Measurements from ENCODE around the gene POLR2C. TPM values are rescaled to one million over a fixed set of nuclear protein-coding genes. Genes with fewer than 3 reads are reported as not detected.
A peak's percentile ranks its signal among the peaks of the same experiment; 100 is the strongest.

POLR2C gene
- total RNA-seq, 1 experiment from 2014 or later, result 85.6 TPM

GRCh38 chr16:57476546-57477410 is 14.3 kb downstream of the POLR2C start:
- Histone ChIP-seq H2BK12ac (ENCODE audit: insufficient read length, low read depth, low read length) (no peak overlapping the region), H2BK120ac (ENCODE audit: low read depth, low read length, poor library complexity, severe bottlenecking) (no peak overlapping the region), H2AK5ac (ENCODE audit: insufficient read length, low read length) (no peak overlapping the region), H4K5ac (ENCODE audit: insufficient read length, low read depth, low read length) (no peak overlapping the region), H2BK15ac (ENCODE audit: low read depth, low read length) (no peak overlapping the region), H3K27ac (ENCODE audit: insufficient read length, low read depth, low read length) (no peak overlapping the region), H4K8ac (replicated peaks; ENCODE audit: insufficient read length, low read depth, low read length) (no peak overlapping the region), H3K23ac (ENCODE audit: insufficient read length, low read depth, low read length) (no peak overlapping the region), H2AFZ (ENCODE audit: low read length) (no peak overlapping the region), H3K14ac (ENCODE audit: insufficient read depth, low read length) (no peak overlapping the region), H3K9me3 (ENCODE audit: control insufficient read depth, low read depth, low read length) (no peaks in the 10 kb centered on the region), H3K27me3 (ENCODE audit: insufficient read depth, low read length) (no peaks in the 10 kb centered on the region), H3T11ph (ENCODE audit: low read length) (no peak overlapping the region), H3K4ac (ENCODE audit: low read depth, low read length) (no peak overlapping the region), H4K20me1 (ENCODE audit: control insufficient read depth, insufficient read depth, insufficient read length) (no peaks in the 10 kb centered on the region), H3K79me1 (ENCODE audit: insufficient read depth, low read depth, low read length, poor library complexity, severe bottlenecking) (no peaks in the 10 kb centered on the region), H4K91ac (ENCODE audit: insufficient read length, low read depth, low read length) (no peak overlapping the region), H3K23me2 (ENCODE audit: insufficient read length, low read depth, low read length, poor library complexity, severe bottlenecking) (peaks cover 8% of the 10 kb centered on the region), H3K4me2 (ENCODE audit: insufficient read depth, insufficient read length, low read length) (no peak overlapping the region), H3K9ac (ENCODE audit: extremely low read depth, insufficient read length, low read length) (no peak overlapping the region), H2BK5ac (ENCODE audit: insufficient read length, low read length) (no peak overlapping the region), H3K18ac (ENCODE audit: insufficient read length, low read depth, low read length) (no peak overlapping the region), H3K4me1 (ENCODE audit: insufficient read depth, low read length) (peaks cover 13% of the 10 kb centered on the region; the same call in 1 of the 2 replicates), H3K79me2 (ENCODE audit: insufficient read depth, low read length) (no peaks in the 10 kb centered on the region), H2BK20ac (ENCODE audit: low read depth, low read length, poor library complexity, severe bottlenecking) (no peak overlapping the region), H3K56ac (ENCODE audit: insufficient read length, low read depth, low read length) (no peak overlapping the region)
- peak; percentile 62 for DNase-seq
- H3K4me1 Mint-ChIP-seq, result peaks cover 34 to 59% of the 10 kb centered on the region in 2 experiments
- H3K36me3 Mint-ChIP-seq (ENCODE audit: insufficient read depth in 1 of 3, low read depth in 3 of 3), result peaks cover 5 to 12% (median 8%) of the 10 kb centered on the region in 3 experiments
- peak overlapping the region in 1 of 2 experiments; percentile 63; a peak in 2 of 5 replicates for H3K4me3 Mint-ChIP-seq
- peaks cover 10% of the 10 kb centered on the region for H3K27me3 Mint-ChIP-seq (ENCODE audit: low read depth)
- H3K9me3 Mint-ChIP-seq, result no peaks in the 10 kb centered on the region
- H3K27ac Mint-ChIP-seq, result peak overlapping the region in 1 of 3 experiments; percentile 54; a peak in 1 of 7 replicates
- no CpG with 5 or more reads among the region's 6 CpGs for WGBS (ENCODE audit: extremely low coverage, insufficient read length, low lambda C conversion rate)
- TF ChIP-seq CTCF (conservative IDR thresholded peaks at IDR 0.05), result no peak

Measured in H9 (cell line).